Measurements from ENCODE around the gene KDELR1. TPM values are rescaled to one million over a fixed set of nuclear protein-coding genes. Genes with fewer than 3 reads are reported as not detected.

The KDELR1 gene
- total RNA-seq, 1 experiment from 2014 or later = 189 TPM

GRCh38 chr19:48342841-48343540 lies 48.4 kb downstream of the KDELR1 start:
- DNase-seq (ENCODE audit: low spot score) = no peak

DNA sequence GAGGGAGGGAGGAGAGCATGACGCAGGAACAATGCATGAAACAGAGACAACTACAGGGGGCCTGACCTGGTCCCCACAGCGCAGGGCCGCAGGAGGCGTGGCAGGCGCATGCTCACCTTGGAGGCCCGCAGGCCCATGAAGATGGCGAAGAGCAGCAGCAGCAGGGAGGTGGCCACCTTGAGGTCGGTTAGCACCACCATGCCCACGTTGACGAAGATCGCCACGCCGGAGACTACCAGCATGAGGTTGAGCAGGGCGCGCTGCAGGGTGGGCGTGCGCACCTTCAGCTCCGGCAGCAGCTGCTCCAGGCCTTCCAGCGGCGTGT lies 49.0 kb downstream of the KDELR1 start:
- no peak for DNase-seq (ENCODE audit: low spot score)

DNA sequence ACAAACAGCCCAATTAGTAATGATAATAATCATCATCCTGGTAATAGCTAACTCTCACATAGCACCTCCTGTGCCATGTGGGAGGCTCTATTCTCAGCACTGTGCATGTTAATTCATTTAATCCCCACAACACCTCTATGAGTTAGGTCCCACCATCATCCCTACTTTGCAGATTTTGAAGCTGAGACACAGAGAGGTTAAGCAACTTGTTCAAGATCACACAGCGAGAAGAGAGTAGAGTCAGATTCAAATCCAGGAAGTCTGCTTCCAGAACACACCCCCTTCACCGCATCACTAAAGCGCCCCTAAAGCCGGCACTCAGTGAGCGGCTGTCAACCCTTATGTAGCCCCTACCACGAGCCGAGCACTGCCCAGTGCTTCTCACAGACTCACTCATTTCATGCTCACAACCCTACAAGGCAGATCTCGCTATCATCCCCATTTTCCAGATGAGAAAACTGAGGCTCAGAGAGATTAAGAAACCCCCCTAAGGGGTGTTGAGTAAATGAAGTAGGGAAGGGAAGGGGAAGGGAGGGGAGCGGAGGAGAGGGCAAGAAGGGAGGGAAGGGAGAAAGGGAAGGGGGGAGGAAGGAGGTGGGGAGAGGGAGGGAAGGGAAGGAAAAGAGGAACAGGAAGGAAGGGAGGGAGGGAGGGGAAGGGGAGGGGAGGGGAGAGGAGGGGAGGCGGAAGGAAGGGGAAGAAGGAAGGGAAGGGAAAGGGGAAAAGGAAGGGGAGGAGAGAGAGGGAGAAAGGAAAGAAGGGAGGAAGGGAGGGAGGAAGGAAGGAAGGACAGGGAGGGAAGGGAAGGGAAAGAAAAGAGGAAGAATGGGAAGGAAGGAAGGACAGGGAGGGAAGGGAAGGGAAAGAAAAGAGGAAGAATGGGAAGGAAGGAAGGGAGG lies 49.6 kb downstream of the KDELR1 start:
- DNase-seq (ENCODE audit: low spot score) = no peak

GRCh38 chr19:48340995-48341394 lies 50.4 kb downstream of the KDELR1 start:
- DNase-seq (ENCODE audit: low spot score) = no peak

DNA sequence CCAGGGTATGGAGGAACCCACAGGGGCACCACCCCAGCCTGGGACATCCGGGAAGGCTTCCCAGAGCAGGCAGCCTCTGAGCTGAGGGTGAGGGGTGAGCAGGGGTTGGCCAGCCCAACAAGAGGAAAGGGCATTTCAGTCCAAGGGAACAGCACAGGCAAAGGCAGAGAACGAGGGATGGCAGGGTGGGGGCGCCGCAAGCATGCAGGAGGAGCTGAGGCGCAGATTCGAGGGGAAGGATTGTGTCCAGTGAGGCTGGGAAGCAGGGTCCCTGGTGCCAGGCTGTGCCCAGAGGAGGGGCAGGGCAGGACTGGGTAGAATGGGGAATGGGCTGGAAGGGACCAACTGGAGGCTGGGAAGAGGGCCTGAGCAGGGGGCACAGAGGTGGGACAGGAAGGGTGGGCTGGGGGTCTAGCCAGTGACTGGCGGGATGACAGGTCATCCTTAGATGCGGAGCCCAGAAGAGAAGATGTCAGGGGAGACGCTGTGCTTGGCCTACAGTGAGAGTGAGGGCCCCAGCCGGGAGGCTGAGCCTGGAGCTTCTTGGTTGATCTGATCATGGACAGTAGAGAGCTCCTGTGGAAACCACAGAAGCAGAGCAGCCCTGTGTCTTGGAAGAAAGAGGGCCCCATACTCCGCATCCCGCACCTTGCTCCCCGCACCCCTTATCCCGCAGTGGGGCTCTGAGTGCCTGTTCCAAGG lies 52.4 kb downstream of the KDELR1 start:
- no peak for DNase-seq (ENCODE audit: low spot score)

GRCh38 chr19:48338253-48338755 lies 53.0 kb downstream of the KDELR1 start:
- no peak for DNase-seq (ENCODE audit: low spot score)

- DNase-seq (ENCODE audit: low spot score) = peak; percentile 99
These were observed 57.6 kb downstream of the KDELR1 start for GRCh38 chr19:48333467-48334384.

GRCh38 chr19:48332662-48333466 lies 58.5 kb downstream of the KDELR1 start:
- peak; percentile 100 for DNase-seq (ENCODE audit: low spot score)

Other genes starting within 250 kb of the KDELR1 start
- 174 and 182 TPM in 2 replicates for gene LIG1, start 221.2 kb downstream of the KDELR1 start, total RNA-seq (2014; rRNA removed; shearing (Covaris generic))
- 7.5 and 8.2 TPM in 2 replicates for gene ZSWIM9, start 220.9 kb downstream of the KDELR1 start, total RNA-seq (2014; rRNA removed; shearing (Covaris generic))
- gene CARD8, start 135.6 kb downstream of the KDELR1 start, total RNA-seq (2014; rRNA removed; shearing (Covaris generic)) = 7.8 and 8.2 TPM in 2 replicates
- not detected in 2 replicates for gene ZNF114, start 121.5 kb downstream of the KDELR1 start, total RNA-seq (2014; rRNA removed; shearing (Covaris generic))
- 3.1 TPM in 1 of 2 replicates, not detected in the other for gene EMP3, start 66.0 kb downstream of the KDELR1 start, total RNA-seq (2014; rRNA removed; shearing (Covaris generic))
- 12.7 and 14.7 TPM in 2 replicates for gene TMEM143, start 27.6 kb downstream of the KDELR1 start, total RNA-seq (2014; rRNA removed; shearing (Covaris generic))
- gene SYNGR4, start 27.2 kb downstream of the KDELR1 start, total RNA-seq (2014; rRNA removed; shearing (Covaris generic)) = 0.34 and 1.2 TPM in 2 replicates
- gene GRIN2D, start 2.1 kb upstream of the KDELR1 start, total RNA-seq (2014; rRNA removed; shearing (Covaris generic)) = 10.7 and 12.6 TPM in 2 replicates
- 96.1 and 120 TPM in 2 replicates for gene GRWD1, start 54.4 kb upstream of the KDELR1 start, total RNA-seq (2014; rRNA removed; shearing (Covaris generic))
- 2.7 and 3.6 TPM in 2 replicates for gene KCNJ14, start 64.0 kb upstream of the KDELR1 start, total RNA-seq (2014; rRNA removed; shearing (Covaris generic))
- gene CYTH2, start 77.8 kb upstream of the KDELR1 start, total RNA-seq (2014; rRNA removed; shearing (Covaris generic)) = 145 and 154 TPM in 2 replicates
- gene LMTK3, start 120.3 kb upstream of the KDELR1 start, total RNA-seq (2014; rRNA removed; shearing (Covaris generic)) = 11.4 and 12.2 TPM in 2 replicates
- 48.6 and 55.3 TPM in 2 replicates for gene SULT2B1, start 160.6 kb upstream of the KDELR1 start, total RNA-seq (2014; rRNA removed; shearing (Covaris generic))
- gene SPACA4, start 215.2 kb upstream of the KDELR1 start, total RNA-seq (2014; rRNA removed; shearing (Covaris generic)) = 2.3 and 3.4 TPM in 2 replicates
- 15.9 and 18.5 TPM in 2 replicates for gene FAM83E, start 223.5 kb upstream of the KDELR1 start, total RNA-seq (2014; rRNA removed; shearing (Covaris generic))
- gene RPL18, start 227.6 kb upstream of the KDELR1 start, total RNA-seq (2014; rRNA removed; shearing (Covaris generic)) = 6,271 and 6,382 TPM in 2 replicates
- 114 and 115 TPM in 2 replicates for gene SPHK2, start 228.0 kb upstream of the KDELR1 start, total RNA-seq (2014; rRNA removed; shearing (Covaris generic))
- 19.4 and 27.9 TPM in 2 replicates for gene DBP, start 245.8 kb upstream of the KDELR1 start, total RNA-seq (2014; rRNA removed; shearing (Covaris generic))